PC-3 (cell line): Measurements from ENCODE around the gene TM2D1. TPM values are rescaled to one million over a fixed set of nuclear protein-coding genes. Genes with fewer than 3 reads are reported as not detected.

Experiments used
- ATAC-seq: fragments of 200-7000 bp; cut with Tn5 transposase; 2 replicates; pipeline ENCODE4 v1.9.1; 2020; ENCODE audit warnings: mild to moderate bottlenecking, moderate library complexity
- BruUV-seq: library from RNA; stranded (reverse); fragments of 400-500 nt; replicated peaks from 2 replicates; lab custom pipeline; 2021; lab: Mats Ljungman, UMichigan
- CTCF ChIA-PET: fragments of 300-600 bp; sonication (Branson Sonifier 250); formaldehyde crosslinking; loops from one replicate; lab custom pipeline; 2022; ENCODE audit warnings: antibody characterized with exemption; lab: Charles Lee
- POLR2A ChIA-PET: fragments of 300-600 bp; sonication (Branson Sonifier 250); formaldehyde crosslinking; loops from one replicate; lab custom pipeline; 2022; ENCODE audit warnings: antibody characterized with exemption; ENCODE audit not compliant: unreplicated experiment; lab: Charles Lee
- DNase-seq: peaks from one replicate; pipeline ENCODE4 v3.0.0-alpha.2; 2015
- H2AFZ ChIP-seq: fragments of 300-600 bp; sonication (generic); 2 replicates; pipeline ENCODE4 v1.6.0; 2016; ENCODE audit warnings: antibody characterized with exemption, low read length
- H3F3A ChIP-seq: fragments of 300-600 bp; sonication (generic); one replicate; pipeline ENCODE4 v1.6.0; 2017; ENCODE audit warnings: antibody characterized with exemption, low read length, control low read depth, mild to moderate bottlenecking; ENCODE audit not compliant: unreplicated experiment
- H3K27ac ChIP-seq: fragments of 300-600 bp; sonication (generic); 2 replicates; pipeline ENCODE4 v1.5.1; 2016; ENCODE audit warnings: mild to moderate bottlenecking, low read length
- H3K27me3 ChIP-seq: fragments of 300-600 bp; sonication (generic); 2 replicates; pipeline ENCODE4 v1.6.1; 2016; ENCODE audit warnings: low read length, mixed read lengths
- H3K36me3 ChIP-seq: fragments of 300-600 bp; sonication (generic); 2 replicates; pipeline ENCODE4 v1.6.1; 2016; ENCODE audit warnings: low read depth, mixed run types, low read length, mixed read lengths
- H3K4me1 ChIP-seq: fragments of 300-600 bp; sonication (generic); 2 replicates; pipeline ENCODE4 v1.5.1; 2016; ENCODE audit warnings: low read length; ENCODE audit not compliant: insufficient read depth
- H3K4me2 ChIP-seq: fragments of 300-600 bp; sonication (generic); 2 replicates; pipeline ENCODE4 v1.6.0; 2016; ENCODE audit warnings: low read length
- H3K4me3 ChIP-seq: fragments of 300-600 bp; sonication (generic); 2 replicates; pipeline ENCODE4 v1.5.1; 2016; ENCODE audit warnings: mild to moderate bottlenecking, low read length, mixed read lengths
- H3K79me2 ChIP-seq: fragments of 300-600 bp; sonication (generic); 2 replicates; pipeline ENCODE4 v1.6.1; 2017; ENCODE audit warnings: low read length, mixed read lengths
- H3K9ac ChIP-seq: fragments of 300-600 bp; sonication (generic); 2 replicates; pipeline ENCODE4 v1.6.0; 2016; ENCODE audit warnings: mild to moderate bottlenecking, low read length
- H3K9me2 ChIP-seq: fragments of 300-600 bp; sonication (generic); replicated peaks from 2 replicates; pipeline ENCODE4 v1.6.1; 2016; ENCODE audit warnings: mixed run types, low read length, mixed read lengths
- H3K9me3 ChIP-seq: fragments of 300-600 bp; sonication (generic); 2 replicates; pipeline ENCODE4 v1.6.1; 2016; ENCODE audit warnings: low read length, mixed read lengths
- H4K20me1 ChIP-seq: fragments of 300-600 bp; sonication (generic); 2 replicates; pipeline ENCODE4 v1.6.1; 2016; ENCODE audit warnings: low read length, mixed read lengths
- CTCF ChIP-seq: fragments of 300-600 bp; sonication (generic); conservative IDR thresholded peaks from 2 replicates; pipeline ENCODE4 v1.5.1; 2017; ENCODE audit warnings: antibody characterized with exemption, low read depth, mild to moderate bottlenecking, low read length
- EZH2 ChIP-seq: fragments of 300-600 bp; sonication (generic); IDR thresholded peaks from one replicate; pipeline ENCODE4 v1.6.1; 2017; ENCODE audit warnings: antibody characterized with exemption, mild to moderate bottlenecking, low read length; ENCODE audit not compliant: unreplicated experiment
- EZH2phosphoT487 ChIP-seq: fragments of 300-600 bp; sonication (generic); IDR thresholded peaks from 2 replicates; pipeline ENCODE4 v1.6.1; 2018; ENCODE audit warnings: mild to moderate bottlenecking, antibody characterized with exemption, low read length, borderline replicate concordance
- intact Hi-C: fragments of 100-400 bp; cut with micrococcal nuclease; formaldehyde crosslinking; loops from 2 replicates; pipeline ENCODE4 v1.9.0; 2023
- total RNA-seq: library from RNA; depleted of rRNA; stranded (reverse); fragments of >200 nt; gene quantifications from 2 replicates; pipeline ENCODE4 v1.2.3, GENCODE V29; 2014

TM2D1 gene
- total RNA-seq, 1 experiment from 2014 or later: 48.0 TPM

GRCh38 chr1:61757950-61758349 is 33.0 kb upstream of the TM2D1 start:
- H2AFZ ChIP-seq: no peak overlapping the region
- ChIA-PET POLR2A (no interaction called here), CTCF (no interaction called here)
- H4K20me1 ChIP-seq: no peaks in the 10 kb centered on the region
- H3K9me3 ChIP-seq: no peaks in the 10 kb centered on the region
- H3K36me3 ChIP-seq: 0 out of 2 replicates have a peak, but pooled peaks cover 2% of the 10 kb centered on the region
- ATAC-seq (no peak), DNase-seq (no peak)
- peaks cover 56% of the 10 kb centered on the region for H3K79me2 ChIP-seq
- TF ChIP-seq EZH2: no peak
- no peak for TF ChIP-seq CTCF
- TF ChIP-seq EZH2phosphoT487: no peak
- no peaks in the 10 kb centered on the region for H3F3A ChIP-seq
- no TSS peak for BruUV-seq
- no peaks in the 10 kb centered on the region for H3K9me2 ChIP-seq
- intact Hi-C loops: no loop called here
- no peak overlapping the region for H3K27ac ChIP-seq
- no peak overlapping the region for H3K4me3 ChIP-seq
- no peak overlapping the region for H3K4me2 ChIP-seq
- no peak overlapping the region for H3K9ac ChIP-seq
- H3K27me3 ChIP-seq: no peaks in the 10 kb centered on the region
- H3K4me1 ChIP-seq: peaks cover 10% of the 10 kb centered on the region

- intact Hi-C loops: no loop called here
- no peak overlapping the region for H3K27ac ChIP-seq
- H4K20me1 ChIP-seq: no peaks in the 10 kb centered on the region
- H3K9me3 ChIP-seq: no peaks in the 10 kb centered on the region
- no peaks in the 10 kb centered on the region for H3F3A ChIP-seq
- no peak overlapping the region for H3K9ac ChIP-seq
- no peaks in the 10 kb centered on the region for H3K9me2 ChIP-seq
- ATAC-seq (no peak), DNase-seq (no peak)
- TF ChIP-seq CTCF: no peak
- no peak for TF ChIP-seq EZH2
- TF ChIP-seq EZH2phosphoT487: no peak
- peaks cover 10% of the 10 kb centered on the region for H3K4me1 ChIP-seq
- CTCF ChIA-PET: no interaction called here
- no peak overlapping the region for H3K4me2 ChIP-seq
- POLR2A ChIA-PET: no interaction called here
- H2AFZ ChIP-seq: no peak overlapping the region
- 0 out of 2 replicates have a peak, but pooled peaks cover 2% of the 10 kb centered on the region for H3K36me3 ChIP-seq
- no peak overlapping the region for H3K4me3 ChIP-seq
- no peaks in the 10 kb centered on the region for H3K27me3 ChIP-seq
- peaks cover 68% of the 10 kb centered on the region for H3K79me2 ChIP-seq
- no TSS peak for BruUV-seq
Measured at GRCh38 chr1:61756773-61757172, 31.8 kb upstream of the TM2D1 start.

- intact Hi-C loops: loop anchor here (1.0 kb wide), 1 partner anchor 29 kb away; the partner anchor contains the start of gene TM2D1
- H2AFZ ChIP-seq: no peak overlapping the region
- H4K20me1 ChIP-seq: no peaks in the 10 kb centered on the region
- no peak overlapping the region for H3K4me3 ChIP-seq
- peak; percentile 90 for DNase-seq
- peak overlapping the region; percentile 9 for H3K4me2 ChIP-seq
- peaks cover 10% of the 10 kb centered on the region for H3K4me1 ChIP-seq
- H3K36me3 ChIP-seq: 0 out of 2 replicates have a peak, but pooled peaks cover 2% of the 10 kb centered on the region
- H3K79me2 ChIP-seq: peaks cover 73% of the 10 kb centered on the region
- no peak overlapping the region for H3K9ac ChIP-seq
- H3K27ac ChIP-seq: peak overlapping the region; percentile 64
- H3F3A ChIP-seq: no peaks in the 10 kb centered on the region
- no peaks in the 10 kb centered on the region for H3K9me3 ChIP-seq
- POLR2A ChIA-PET: no interaction called here
- ATAC-seq: peak; percentile 95
- H3K27me3 ChIP-seq: no peaks in the 10 kb centered on the region
- no TSS peak for BruUV-seq
- no peaks in the 10 kb centered on the region for H3K9me2 ChIP-seq
- TF ChIP-seq CTCF (no peak), EZH2phosphoT487 (no peak), EZH2 (no peak)
- CTCF ChIA-PET: no interaction called here
Measured at GRCh38 chr1:61754545-61754944, 29.6 kb upstream of the TM2D1 start.
